ENCODE measurements around the gene KHSRP.

DNA sequence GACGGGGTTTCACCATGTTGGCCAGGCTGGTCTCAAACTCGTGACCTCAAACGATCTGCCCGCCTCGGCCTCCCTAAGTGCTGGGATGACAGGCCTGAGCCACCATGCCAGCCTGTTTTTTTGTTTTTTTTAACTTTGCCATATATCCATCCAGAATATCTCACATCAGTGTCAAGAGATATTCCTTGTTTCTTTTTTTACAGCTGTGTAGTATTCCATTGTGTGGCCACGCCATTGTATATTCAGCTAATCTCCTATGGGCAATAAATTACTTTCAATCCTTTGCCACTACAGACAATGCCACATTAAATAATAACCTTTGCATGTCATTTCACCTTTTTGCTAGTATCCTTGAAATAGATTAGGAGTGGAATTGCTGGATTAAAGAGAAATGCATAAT is 15.3 kb downstream of the KHSRP start:
- TF ChIP-seq NR2C2 (IDR thresholded peaks at IDR 0.05; ENCODE audit: borderline replicate concordance, control insufficient read depth, insufficient read length, low read depth) (no peak), POLR2AphosphoS5 (IDR thresholded peaks at IDR 0.05; ENCODE audit: low read length) (no peak), TCF12 (IDR thresholded peaks at IDR 0.05; ENCODE audit: low read depth, low read length) (no peak), PAX5 (IDR thresholded peaks at IDR 0.05; ENCODE audit: borderline replicate concordance, low read depth, low read length) (no peak), SMARCA5 (IDR thresholded peaks at IDR 0.05) (no peak)
- TF ChIP-seq, protein P1, sequence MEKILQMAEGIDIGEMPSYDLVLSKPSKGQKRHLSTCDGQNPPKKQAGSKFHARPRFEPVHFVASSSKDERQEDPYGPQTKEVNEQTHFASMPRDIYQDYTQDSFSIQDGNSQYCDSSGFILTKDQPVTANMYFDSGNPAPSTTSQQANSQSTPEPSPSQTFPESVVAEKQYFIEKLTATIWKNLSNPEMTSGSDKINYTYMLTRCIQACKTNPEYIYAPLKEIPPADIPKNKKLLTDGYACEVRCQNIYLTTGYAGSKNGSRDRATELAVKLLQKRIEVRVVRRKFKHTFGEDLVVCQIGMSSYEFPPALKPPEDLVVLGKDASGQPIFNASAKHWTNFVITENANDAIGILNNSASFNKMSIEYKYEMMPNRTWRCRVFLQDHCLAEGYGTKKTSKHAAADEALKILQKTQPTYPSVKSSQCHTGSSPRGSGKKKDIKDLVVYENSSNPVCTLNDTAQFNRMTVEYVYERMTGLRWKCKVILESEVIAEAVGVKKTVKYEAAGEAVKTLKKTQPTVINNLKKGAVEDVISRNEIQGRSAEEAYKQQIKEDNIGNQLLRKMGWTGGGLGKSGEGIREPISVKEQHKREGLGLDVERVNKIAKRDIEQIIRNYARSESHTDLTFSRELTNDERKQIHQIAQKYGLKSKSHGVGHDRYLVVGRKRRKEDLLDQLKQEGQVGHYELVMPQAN (conservative IDR thresholded peaks at IDR 0.05) = no peak
- TF ChIP-seq, protein P2, sequence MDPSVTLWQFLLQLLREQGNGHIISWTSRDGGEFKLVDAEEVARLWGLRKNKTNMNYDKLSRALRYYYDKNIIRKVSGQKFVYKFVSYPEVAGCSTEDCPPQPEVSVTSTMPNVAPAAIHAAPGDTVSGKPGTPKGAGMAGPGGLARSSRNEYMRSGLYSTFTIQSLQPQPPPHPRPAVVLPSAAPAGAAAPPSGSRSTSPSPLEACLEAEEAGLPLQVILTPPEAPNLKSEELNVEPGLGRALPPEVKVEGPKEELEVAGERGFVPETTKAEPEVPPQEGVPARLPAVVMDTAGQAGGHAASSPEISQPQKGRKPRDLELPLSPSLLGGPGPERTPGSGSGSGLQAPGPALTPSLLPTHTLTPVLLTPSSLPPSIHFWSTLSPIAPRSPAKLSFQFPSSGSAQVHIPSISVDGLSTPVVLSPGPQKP (IDR thresholded peaks at IDR 0.05; ENCODE audit: low read depth, low read length) = no peak

Data from GM12878 (cell line).